Measurements from ENCODE around the gene ADCY5.

Gene ADCY5

GRCh38 chr3:123325766-123326256 lies 123.1 kb downstream of the ADCY5 start:
- no peak for DNase-seq (ENCODE audit: low read depth)

- no peak for DNase-seq (ENCODE audit: low read depth)
Measured at GRCh38 chr3:123324880-123325765, 123.8 kb downstream of the ADCY5 start.

GRCh38 chr3:123323781-123324180 lies 125.1 kb downstream of the ADCY5 start:
- DNase-seq (ENCODE audit: low read depth), result no peak

DNA sequence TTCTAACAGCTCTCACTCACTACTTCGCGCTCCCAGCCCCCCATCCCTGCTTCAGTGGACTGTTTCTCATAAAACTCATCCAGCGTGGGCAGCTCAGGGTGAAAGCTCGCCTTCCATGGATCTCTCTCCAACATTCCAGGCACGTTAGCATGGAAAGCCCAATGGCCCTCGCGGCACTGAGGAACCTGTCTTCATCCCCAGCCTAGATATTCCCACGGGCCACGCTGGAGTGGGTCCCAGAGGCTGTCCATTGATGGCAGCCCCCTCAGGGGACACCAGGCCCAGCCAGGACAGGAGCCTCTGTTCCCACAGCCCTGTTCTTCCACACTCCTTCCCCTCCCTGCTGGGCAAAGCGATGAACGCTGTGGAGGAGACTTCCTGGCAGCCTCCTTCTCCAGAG lies 126.0 kb downstream of the ADCY5 start:
- no peak for DNase-seq (ENCODE audit: low read depth)

GRCh38 chr3:123321806-123322205 lies 127.1 kb downstream of the ADCY5 start:
- DNase-seq (ENCODE audit: low read depth), result no peak

DNA sequence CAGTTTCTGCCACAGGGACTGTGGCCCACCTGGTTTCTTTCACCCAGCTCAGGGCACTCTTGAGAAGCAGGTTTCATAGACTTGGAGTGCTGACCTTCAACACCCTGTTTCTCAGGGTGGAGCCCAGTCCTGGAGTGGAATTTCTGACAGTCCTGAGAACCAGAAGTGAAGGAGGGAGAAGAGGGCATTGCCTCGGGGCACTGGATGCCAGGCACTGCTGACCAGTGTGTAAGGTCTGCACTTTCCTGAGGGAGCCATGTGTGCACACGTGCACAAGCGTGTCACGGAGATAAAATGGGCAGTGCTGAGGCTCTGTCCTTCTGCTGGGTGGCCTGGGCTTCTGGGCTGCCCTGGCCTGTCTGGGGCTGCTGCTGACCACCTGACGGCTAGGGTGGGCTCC lies 128.7 kb downstream of the ADCY5 start:
- DNase-seq (ENCODE audit: low read depth), result no peak

DNA sequence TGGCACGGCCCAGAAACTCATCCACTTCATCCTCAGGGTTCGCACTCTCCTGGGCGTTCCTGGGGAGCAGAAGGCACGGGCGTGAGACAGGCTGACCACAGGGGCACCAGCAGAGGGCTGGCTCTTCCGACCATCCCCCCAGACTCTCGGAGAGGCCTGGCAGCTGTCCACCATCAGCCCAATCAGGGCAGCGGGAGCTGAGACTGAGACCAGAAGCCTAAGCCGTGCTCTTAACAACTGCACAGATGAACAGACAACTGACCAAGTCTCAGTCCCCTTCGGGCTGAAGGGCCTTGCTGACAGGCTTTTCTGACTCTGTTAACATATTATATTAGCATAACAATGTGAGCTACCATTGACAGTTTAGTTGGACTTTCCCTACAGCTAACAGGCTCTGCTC lies 129.1 kb downstream of the ADCY5 start:
- no peak for DNase-seq (ENCODE audit: low read depth)

DNA sequence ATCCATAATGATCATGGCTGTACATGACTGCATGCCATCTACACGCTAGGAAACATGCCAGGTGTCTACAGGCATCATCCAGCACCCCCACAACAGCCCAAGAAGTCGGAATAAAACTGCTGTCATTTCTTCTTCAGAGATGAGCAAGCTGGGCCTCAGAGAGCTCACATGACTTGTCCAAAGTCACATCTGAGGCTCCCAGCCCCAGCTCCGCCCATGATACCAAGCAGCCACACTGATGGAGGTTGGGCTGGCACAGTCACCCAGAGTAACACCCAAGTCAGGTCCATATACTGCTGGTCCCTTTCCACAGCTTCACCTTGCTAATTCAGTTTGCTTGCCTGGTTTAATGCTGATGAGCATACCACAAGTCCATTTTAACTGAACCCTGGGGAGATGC lies 130.5 kb downstream of the ADCY5 start:
- DNase-seq (ENCODE audit: low read depth), result no peak

DNA sequence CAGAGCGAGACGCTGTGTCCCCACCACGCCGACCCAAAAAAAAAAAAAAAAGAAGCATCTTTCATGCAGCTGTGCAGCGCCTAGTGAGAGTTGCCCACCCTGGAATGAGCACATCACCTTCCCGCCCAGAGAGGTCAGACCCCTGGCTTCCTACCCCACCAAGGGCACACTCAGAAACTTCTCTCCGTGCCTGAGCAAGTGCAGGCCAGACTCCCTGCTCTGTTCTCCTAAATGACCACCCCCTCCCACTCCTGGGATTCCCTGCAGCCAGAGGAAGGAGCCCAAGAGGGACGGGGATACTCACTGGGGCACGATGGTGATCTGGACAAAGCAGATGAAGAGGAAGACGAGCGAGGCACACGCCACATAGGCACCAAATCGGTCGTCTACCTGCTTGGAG lies 131.2 kb downstream of the ADCY5 start:
- DNase-seq (ENCODE audit: low read depth), result no peak

GRCh38 chr3:123315271-123315595 lies 133.7 kb downstream of the ADCY5 start:
- no peak for DNase-seq (ENCODE audit: low read depth)

GRCh38 chr3:123314359-123315270 lies 134.3 kb downstream of the ADCY5 start:
- no peak for DNase-seq (ENCODE audit: low read depth)

DNA sequence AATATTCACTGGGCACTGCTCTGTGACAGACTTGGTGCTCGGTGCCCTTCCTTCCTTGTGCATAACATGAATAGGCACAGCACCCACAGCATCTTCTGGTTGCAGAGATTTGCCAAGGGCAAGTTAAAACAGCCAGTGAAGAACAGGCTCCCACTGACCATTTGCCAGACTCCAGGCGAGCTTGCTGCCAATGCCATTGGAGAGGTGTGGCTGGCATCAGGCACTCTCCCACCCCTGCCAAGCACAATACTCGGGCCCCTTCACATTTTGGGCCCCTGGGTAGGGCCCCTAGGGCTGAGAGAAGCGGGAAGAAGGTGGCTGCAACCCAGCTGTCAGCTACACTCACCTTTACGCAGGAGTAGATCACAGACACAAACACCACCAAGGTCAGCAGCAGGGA lies 135.0 kb downstream of the ADCY5 start:
- DNase-seq (ENCODE audit: low read depth), result no peak

GRCh38 chr3:123312331-123313265 lies 136.3 kb downstream of the ADCY5 start:
- DNase-seq (ENCODE audit: low read depth), result no peak

DNA sequence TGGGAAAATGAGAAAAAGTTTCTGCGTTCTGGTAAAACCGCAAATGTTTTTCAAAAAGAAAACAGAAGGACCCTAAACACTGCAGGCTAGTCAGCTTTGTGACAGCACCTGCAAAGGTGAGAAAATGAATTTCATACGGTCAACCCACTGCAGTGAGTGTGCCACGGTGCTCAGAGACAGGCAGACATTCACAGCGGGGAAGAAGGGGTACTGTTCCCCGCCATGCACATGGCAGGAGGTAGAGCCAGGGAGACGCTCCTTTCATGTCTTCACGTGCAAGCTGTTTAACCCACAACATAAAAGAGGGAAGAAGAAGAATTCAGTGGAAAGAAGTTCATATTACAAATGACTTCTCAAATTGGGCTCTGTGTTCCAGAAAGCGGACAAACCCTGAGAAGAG lies 137.7 kb downstream of the ADCY5 start:
- no peak for DNase-seq (ENCODE audit: low read depth)

- no peak for DNase-seq (ENCODE audit: low read depth)
Measured at GRCh38 chr3:123310741-123311140, 138.1 kb downstream of the ADCY5 start.

DNA sequence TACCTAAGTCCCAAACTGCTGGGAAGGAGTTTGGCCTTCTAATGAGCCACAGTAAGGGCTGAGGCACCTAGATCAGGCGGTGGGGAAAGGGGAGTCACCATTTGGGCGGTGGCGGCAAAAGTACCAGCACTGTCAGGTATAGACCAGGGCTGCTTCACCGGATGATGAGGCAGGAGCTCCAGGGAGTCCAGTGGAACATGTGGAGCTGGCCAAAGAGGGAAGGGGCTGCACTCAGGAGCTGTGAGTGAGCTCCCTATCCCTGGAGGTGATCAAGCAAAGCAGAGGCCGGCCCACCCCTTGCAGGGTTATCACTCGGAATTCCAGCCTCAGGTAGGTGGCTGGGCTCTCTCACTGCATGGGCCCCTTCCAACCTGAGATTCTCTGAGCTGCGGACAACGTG lies 138.7 kb downstream of the ADCY5 start:
- DNase-seq (ENCODE audit: low read depth), result no peak

- no peak for DNase-seq (ENCODE audit: low read depth)
Measured at GRCh38 chr3:123307064-123307463, 141.8 kb downstream of the ADCY5 start.

- DNase-seq (ENCODE audit: low read depth), result no peak
Measured at GRCh38 chr3:123305192-123305591, 143.7 kb downstream of the ADCY5 start.

GRCh38 chr3:123303976-123304560 lies 144.8 kb downstream of the ADCY5 start:
- no peak for DNase-seq (ENCODE audit: low read depth)

GRCh38 chr3:123302961-123303360 lies 145.9 kb downstream of the ADCY5 start:
- DNase-seq (ENCODE audit: low read depth), result no peak
